ENCODE data around the gene CUBN.

GRCh38 chr10:17023386-17024298 is 106.0 kb downstream of the CUBN start:
- TF ChIP-seq HIVEP1 (CRISPR knock-in tag; IDR thresholded peaks at IDR 0.05) (no peak), ZNF3 (CRISPR knock-in tag; IDR thresholded peaks at IDR 0.05) (no peak), ZNF7 (CRISPR knock-in tag; IDR thresholded peaks at IDR 0.05) (no peak), EZH2 (conservative IDR thresholded peaks at IDR 0.05; ENCODE audit: low read depth, low read length) (no peak), SATB2 (CRISPR knock-in tag; IDR thresholded peaks at IDR 0.05) (no peak), POLR2A (IDR thresholded peaks at IDR 0.05; ENCODE audit: insufficient read depth in 1 of 2, low read depth in 2 of 2, low read length in 2 of 2) (no peak), SP2 (CRISPR knock-in tag; IDR thresholded peaks at IDR 0.05) (no peak), CTCF (CRISPR knock-in tag; IDR thresholded peaks at IDR 0.05) (no peak)
